Midbrain (tissue), 1 donor: ENCODE results near the gene SH2B2.
A peak's percentile ranks its signal among the peaks of the same experiment; 100 is the strongest.
"Not testable (repeated sequence)": the region's sequence is repeated elsewhere in the genome, so short reads cannot be mapped to it uniquely, and the experiment has no call there.

ENCODE experiments used
- DNase-seq: peaks from one replicate; lab custom pipeline; 2025; lab: John Stamatoyannopoulos, UW

Gene SH2B2

GRCh38 chr7:102305414-102306268 lies 19.0 kb downstream of the SH2B2 start:
- no peak for DNase-seq

GRCh38 chr7:102306916-102307677 lies 20.4 kb downstream of the SH2B2 start:
- DNase-seq, result peak; percentile 47

DNA sequence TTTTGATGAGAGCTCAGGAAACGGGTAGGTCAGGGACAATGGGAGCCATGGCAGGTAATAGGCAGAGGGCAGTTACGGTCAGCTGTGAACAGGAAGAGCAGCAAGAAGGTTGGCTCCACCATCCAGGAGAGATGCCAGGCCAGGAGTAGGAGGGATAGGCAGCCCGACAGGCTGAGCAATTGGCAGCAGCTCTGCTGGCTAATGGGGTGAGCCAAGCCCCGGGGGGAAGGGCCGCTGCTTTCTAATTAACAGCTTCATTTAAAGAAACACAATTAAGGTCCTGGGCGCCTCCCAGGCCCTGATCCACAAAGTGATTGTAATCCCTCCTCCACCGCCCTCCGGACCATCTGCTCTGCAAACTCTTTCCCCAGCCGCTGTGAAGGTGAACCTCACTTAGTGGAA lies 23.7 kb downstream of the SH2B2 start:
- DNase-seq, result peak; percentile 28

DNA sequence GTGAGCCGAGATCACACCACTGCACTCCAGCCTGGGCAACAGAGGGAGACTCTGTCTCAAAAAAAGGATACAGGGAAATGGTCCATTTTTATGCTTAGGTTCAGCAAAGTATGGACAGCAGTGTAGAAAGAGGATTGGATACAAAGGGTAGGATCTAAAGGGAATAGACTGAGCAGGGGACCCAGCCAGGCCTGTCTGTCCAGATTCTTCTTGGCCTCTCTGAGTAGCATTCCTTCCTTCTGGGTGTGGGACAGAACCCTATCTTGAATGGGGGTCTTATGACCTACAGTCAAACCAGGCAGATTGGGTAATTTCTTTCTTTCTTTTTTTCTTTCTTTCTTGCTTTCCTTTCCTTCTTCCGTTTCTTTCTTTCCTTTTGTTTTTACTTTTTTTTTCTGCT lies 25.6 kb downstream of the SH2B2 start:
- no peak for DNase-seq

GRCh38 chr7:102313997-102314780 lies 27.5 kb downstream of the SH2B2 start:
- DNase-seq, result no peak

DNA sequence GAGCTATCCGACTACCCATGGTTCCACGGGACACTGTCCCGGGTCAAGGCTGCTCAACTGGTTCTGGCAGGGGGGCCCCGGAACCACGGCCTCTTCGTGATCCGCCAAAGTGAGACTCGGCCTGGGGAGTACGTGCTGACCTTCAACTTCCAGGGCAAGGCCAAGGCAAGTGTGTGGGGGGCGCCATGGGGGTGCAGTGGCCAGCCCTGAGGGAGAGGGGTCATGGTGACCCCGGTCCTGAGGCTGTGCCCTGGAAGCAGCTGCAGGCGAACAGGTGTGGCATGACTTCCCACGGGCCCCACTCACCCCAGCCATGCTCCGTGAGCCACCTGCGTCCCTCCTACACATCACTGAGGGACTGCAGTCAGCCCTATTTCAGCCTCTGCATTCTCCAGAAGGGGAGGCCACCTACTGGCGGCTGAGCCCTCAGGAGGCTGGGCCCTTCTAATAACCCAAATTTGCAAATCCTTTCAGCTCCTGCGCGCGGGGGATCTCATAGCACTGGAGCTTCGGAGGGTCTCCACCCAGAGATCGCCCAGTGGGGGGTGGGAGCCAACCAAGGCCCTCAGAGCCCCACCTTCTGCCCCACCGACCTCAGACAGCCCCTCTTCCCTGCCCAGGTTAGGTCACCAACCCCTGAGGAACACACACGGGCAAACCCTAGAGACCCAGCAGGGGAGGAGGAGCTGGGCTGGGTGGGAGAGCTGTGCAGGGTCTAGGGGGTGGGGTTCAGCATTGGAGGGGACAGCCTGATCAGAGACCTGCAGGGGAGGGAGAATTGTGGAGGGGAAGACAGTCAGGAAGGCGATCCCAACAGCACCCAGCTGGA lies 30.8 kb downstream of the SH2B2 start:
- DNase-seq, result no peak

GRCh38 chr7:102318482-102318971 lies 31.9 kb downstream of the SH2B2 start:
- DNase-seq, result no peak

GRCh38 chr7:102319671-102320070 lies 33.0 kb downstream of the SH2B2 start:
- no peak for DNase-seq

DNA sequence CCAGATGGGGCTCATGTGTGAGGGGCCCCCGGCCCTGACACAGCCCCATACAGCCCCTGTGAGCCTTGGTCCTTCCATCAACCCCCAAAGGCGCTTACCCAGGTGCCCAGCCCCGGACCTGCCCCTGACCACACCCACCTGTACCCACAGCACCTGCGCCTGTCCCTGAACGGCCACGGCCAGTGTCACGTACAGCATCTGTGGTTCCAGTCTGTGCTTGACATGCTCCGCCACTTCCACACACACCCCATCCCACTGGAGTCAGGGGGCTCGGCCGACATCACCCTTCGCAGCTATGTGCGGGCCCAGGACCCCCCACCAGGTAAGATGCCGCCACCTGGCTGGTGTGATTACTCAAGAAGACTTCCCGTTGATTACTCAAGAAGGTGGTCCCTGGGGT lies 33.5 kb downstream of the SH2B2 start:
- DNase-seq, result no peak

DNA sequence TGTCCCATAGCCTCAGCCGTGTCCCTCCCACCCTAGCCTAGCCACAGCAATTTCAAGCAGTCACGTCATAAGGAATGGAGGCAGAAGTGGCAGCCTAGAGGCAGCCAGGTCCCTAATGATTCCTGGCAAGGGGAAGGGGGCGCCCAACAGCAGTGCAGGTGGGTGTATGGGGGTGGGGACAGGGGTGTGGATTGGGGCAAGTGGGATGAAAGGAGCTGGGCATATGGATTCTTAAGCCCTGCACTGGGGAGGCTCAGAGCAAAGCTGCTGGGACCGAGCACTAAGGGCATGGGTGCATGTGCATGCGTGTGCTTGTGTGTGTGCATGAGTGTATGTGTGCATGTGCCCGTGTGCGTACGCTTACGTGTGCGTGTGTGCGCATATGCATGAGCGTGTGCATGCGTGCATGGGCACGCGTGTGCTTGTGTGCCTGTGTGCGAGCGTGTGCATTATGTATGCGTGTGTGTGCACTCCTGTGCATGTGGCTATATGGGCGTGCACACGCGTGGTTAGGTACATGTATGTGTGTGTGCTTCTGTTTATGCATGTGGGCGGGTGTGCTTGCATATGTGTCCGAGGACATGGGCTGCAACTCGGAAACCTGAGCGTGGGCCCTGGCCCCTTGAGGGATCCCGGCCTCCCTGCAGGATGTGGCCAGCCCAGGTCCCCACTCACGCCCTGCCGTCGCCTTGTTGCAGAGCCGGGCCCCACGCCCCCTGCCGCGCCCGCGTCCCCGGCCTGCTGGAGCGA lies 34.1 kb downstream of the SH2B2 start:
- DNase-seq, result no peak

DNA sequence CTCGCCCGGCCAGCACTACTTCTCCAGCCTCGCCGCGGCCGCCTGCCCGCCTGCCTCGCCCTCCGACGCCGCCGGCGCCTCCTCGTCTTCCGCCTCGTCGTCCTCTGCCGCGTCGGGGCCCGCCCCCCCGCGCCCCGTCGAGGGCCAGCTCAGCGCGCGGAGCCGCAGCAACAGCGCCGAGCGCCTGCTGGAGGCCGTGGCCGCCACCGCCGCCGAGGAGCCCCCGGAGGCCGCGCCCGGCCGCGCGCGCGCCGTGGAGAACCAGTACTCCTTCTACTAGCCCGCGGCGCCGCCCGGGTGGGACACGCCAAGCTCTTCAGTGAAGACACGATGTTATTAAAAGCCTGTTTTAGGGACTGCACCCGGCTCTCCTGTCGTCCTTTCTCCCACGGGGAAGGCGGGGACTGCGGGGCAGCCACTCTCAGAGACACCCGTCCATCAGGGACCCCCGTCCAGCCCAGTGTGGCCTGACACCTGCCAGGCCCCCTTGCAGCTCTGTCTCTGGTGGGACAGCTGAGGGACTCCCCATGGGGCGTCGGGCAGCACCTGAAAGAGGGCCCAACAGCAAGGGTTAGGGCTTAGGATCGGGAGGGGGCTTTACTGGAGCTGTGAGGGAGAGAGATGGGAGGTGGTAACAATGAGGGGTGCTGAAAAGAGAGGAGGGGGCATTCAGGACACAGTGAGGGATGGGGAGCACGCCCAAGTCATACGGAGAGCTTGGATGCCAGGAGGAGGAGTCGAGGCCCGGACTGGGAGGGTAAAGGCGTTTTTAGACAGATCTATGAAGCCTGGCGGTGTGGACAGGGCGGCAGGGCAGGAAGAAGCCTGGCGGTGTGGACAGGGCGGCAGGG lies 34.9 kb downstream of the SH2B2 start:
- no peak for DNase-seq

- no peak for DNase-seq
These were observed 35.6 kb downstream of the SH2B2 start for GRCh38 chr7:102322202-102322715.

DNA sequence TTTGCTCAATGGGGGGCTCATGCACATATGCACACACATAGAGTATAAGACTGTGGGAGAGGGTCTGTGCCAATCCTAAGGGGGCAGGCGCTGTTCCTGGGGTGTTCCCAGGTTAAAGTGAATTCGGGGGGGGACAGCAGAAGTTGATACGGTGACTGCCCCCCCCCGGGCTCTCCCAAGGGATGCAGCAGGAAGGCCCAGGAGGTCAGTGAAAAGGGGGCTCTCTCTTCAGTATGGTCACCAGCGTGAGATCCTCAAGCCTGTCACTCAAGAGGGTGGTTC lies 37.2 kb downstream of the SH2B2 start:
- DNase-seq, result no peak

DNA sequence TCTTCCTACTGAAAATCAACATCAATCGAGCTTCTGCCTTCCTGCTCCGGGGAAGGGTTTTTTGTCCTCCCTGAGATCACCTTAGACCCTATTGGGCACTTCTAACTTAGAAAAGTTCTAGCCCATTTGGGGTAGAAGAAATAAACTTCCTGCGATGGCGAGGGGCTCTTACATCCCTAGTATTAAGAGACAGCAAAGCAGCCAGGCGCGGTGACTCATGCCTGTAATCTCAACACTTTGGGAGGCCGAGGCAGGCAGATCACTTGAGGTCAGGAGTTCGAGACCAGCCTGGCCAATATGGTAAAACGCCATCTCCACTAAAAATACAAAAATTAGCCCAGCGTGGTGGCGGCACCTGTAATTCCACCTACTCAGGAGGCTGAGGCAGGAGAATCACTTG lies 38.4 kb downstream of the SH2B2 start:
- not testable (repeated sequence) for DNase-seq

DNA sequence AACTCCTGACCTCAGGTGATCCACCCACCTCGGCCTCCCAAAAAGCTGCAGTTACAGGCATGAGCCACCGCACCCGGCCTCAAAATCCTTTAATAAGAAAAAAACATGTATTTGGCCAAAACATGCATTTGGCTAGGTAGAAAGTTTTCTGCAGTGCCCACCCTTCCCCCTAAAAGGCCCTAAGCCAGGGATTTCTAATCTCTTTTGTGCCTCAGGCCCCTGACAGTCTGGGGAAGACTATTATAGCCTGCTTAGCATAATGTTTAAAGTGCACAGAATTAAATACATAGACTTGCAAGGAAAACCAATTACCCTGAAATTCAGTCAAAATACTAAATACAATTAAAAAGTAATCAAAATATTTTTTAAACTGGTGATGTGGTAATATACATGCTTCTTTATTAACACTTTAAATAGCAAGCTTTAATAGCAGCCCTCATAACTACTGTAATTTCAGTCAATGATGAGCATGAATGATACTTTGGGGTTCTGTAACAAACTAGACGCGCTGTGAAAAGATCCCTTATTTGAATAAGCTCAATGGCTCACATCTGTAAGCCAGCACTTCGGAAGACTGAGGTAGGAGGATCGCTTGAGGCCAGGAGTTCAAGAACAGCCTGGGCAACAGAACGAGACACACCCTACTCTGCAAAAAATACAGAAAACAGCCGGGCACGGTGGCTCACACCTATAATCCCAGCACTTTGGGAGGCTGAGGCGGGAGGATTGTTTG lies 39.7 kb downstream of the SH2B2 start:
- DNase-seq, result no peak

GRCh38 chr7:102327183-102327582 lies 40.5 kb downstream of the SH2B2 start:
- not testable (repeated sequence) for DNase-seq

DNA sequence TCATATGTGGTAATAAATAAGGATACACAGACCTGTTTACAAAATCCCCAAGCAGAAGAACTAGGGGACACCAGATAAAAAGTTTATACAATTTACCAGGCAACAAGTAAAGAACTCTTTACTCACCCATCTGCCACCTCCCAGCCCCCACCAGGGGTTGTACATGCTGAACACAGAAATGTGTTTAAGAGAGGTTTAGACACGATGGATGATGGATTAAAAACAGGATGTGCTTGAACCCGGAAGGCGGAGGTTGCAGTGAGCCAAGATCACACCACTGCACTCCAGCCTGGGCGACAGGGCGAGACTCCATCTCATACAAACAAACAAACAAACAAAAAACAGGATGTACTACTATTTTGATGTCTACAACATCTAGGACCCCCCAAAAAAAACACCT lies 42.2 kb downstream of the SH2B2 start:
- DNase-seq, result not testable (repeated sequence)

DNA sequence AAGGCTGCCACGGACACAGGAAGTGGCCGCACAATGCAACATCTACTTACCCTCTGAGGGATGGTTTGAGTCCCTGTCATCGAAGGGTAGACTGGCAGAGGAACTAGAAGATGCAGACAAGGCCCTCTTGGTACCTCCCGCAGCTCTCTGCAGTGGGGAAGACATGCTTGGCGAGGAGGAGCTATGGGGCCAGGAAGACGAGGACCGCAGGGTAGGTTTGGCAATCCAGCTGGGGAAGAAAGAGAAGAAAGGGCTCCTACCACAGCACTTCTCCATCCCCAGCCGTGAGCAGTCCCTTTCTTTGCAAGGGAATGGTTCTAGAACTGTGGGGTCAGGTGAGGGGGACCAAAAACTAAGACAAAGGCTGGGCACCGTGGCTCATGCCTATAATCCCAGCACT lies 42.7 kb downstream of the SH2B2 start:
- DNase-seq, result not testable (repeated sequence)
